K562 (cell line): Measurements from ENCODE around the gene NOXRED1. TPM values are rescaled to one million over a fixed set of nuclear protein-coding genes. Genes with fewer than 3 reads are reported as not detected.
A peak's percentile ranks its signal among the peaks of the same experiment; 100 is the strongest.

Experiments used
- C11orf30 ChIP-seq: fragments of 450-650 bp; IDR thresholded peaks from 2 replicates; pipeline ENCODE4 v1.6.1; 2016; ENCODE audit warnings: low read depth, mild to moderate bottlenecking
- CXXC5 ChIP-seq: fragments of 250-450 bp; sonication (Bioruptor Pico); IDR thresholded peaks from 2 replicates; pipeline ENCODE4 v1.8.0; 2022; ENCODE audit warnings: inconsistent platforms, mild to moderate bottlenecking, moderate library complexity
- DACH1 ChIP-seq: fragments of 450-650 bp; IDR thresholded peaks from 2 replicates; pipeline ENCODE4 v1.6.1; 2018; ENCODE audit not compliant: partially characterized antibody
- DIDO1 ChIP-seq: fragments of 450-650 bp; IDR thresholded peaks from 2 replicates; pipeline ENCODE4 v1.6.1; 2016; ENCODE audit warnings: low read depth, missing biosample characterization, missing genetic modification characterization
- EP400 ChIP-seq: fragments of 450-650 bp; IDR thresholded peaks from 2 replicates; pipeline ENCODE4 v1.6.1; 2017; ENCODE audit warnings: antibody characterized with exemption, mild to moderate bottlenecking, moderate library complexity
- FOXK2 ChIP-seq, 2 experiments: fragments of 450-650 bp; IDR thresholded peaks in 1 of 2; conservative IDR thresholded peaks in 1 of 2; 2 replicates each; pipeline ENCODE4 v1.6.1; 2016; ENCODE audit warnings: low read depth in 2 of 2, mild to moderate bottlenecking in 1 of 2
- JUND ChIP-seq, 2 experiments: IDR thresholded peaks; 2 replicates in 1 of 2; 3 replicates in 1 of 2; pipeline ENCODE4 v1.6.1; 2011; ENCODE audit warnings: borderline replicate concordance in 2 of 2, low read depth in 2 of 2, low read length in 2 of 2, improper control_type of control experiment in 1 of 2, missing biosample characterization in 1 of 2, missing genetic modification characterization in 1 of 2, missing genetic modification reagents in 1 of 2
- MAFG ChIP-seq: fragments of 450-650 bp; conservative IDR thresholded peaks from 2 replicates; pipeline ENCODE4 v1.6.1; 2016; ENCODE audit warnings: missing genetic modification characterization, missing compliant biosample characterization
- MBD2 ChIP-seq: sonication (generic); IDR thresholded peaks from 2 replicates; pipeline ENCODE4 v1.6.1; 2016; ENCODE audit warnings: low read depth, borderline replicate concordance
- NFIC ChIP-seq: fragments of 450-650 bp; IDR thresholded peaks from 2 replicates; pipeline ENCODE4 v1.6.1; 2017; ENCODE audit warnings: mild to moderate bottlenecking, inconsistent platforms
- NR2C2 ChIP-seq, 2 experiments: fragments of 200-800 bp in 1 of 2; sonication (Bioruptor generic) in 1 of 2; sonication (generic) in 1 of 2; formaldehyde crosslinking in 1 of 2; IDR thresholded peaks; 2 replicates each; pipeline versions ENCODE4 v1.6.1 to v1.8.0; 2016 to 2022; ENCODE audit warnings: mild to moderate bottlenecking in 1 of 2, missing compliant biosample characterization in 1 of 2, missing genetic modification characterization in 1 of 2, missing genetic modification reagents in 1 of 2
- POLR2AphosphoS2 ChIP-seq: IDR thresholded peaks from 2 replicates; pipeline ENCODE4 v1.6.1; 2012; ENCODE audit warnings: low read length, improper control_type of control experiment
- TEAD1 ChIP-seq, 2 experiments: fragments of 450-650 bp in 1 of 2; sonication (generic) in 1 of 2; formaldehyde crosslinking; IDR thresholded peaks; 2 replicates each; pipeline versions ENCODE4 v1.4.0 to v1.8.0; 2020 to 2022; ENCODE audit warnings: mild to moderate bottlenecking in 2 of 2, missing genetic modification reagents in 1 of 2
- ZNF175 ChIP-seq: fragments of 200-800 bp; sonication (Bioruptor generic); IDR thresholded peaks from 2 replicates; pipeline ENCODE4 v1.6.1; 2016; ENCODE audit warnings: low read depth, mild to moderate bottlenecking, missing genetic modification characterization, missing compliant biosample characterization
- polyA plus RNA-seq, 8 experiments: library from polyadenylated mRNA; depleted of rRNA in 4 of 8; stranded (reverse) in 5 of 8; unstranded in 3 of 8; fragments of >200 nt; fragmentation: Nextera tagmentation in 2 of 8; fragmentation: Illumina TruSeq in 1 of 8; extraction: Ambion mirVana in 2 of 8; extraction: Trizol in 1 of 8; gene quantifications; 2 replicates each; pipeline versions ENCODE4 v1.2.1 to v1.2.3, GENCODE V29; 2011 to 2014; ENCODE audit warnings: inconsistent platforms in 1 of 8, missing spikeins in 1 of 8
- total RNA-seq, 7 experiments: library from RNA; depleted of rRNA in 6 of 7; stranded (reverse); fragments of >200 nt in 6 of 7; fragmentation: Illumina TruSeq in 2 of 7; extraction: Trizol in 2 of 7; gene quantifications; 2 replicates each; pipeline versions ENCODE4 v1.2.1 to v1.2.3, GENCODE V29; 2011 to 2021; ENCODE audit warnings: low replicate concordance in 1 of 7
- TF ChIP-seq, protein P1 (sequence below): fragments of 450-650 bp; IDR thresholded peaks from 2 replicates; pipeline ENCODE4 v1.7.0; 2016; ENCODE audit warnings: borderline replicate concordance
- TF ChIP-seq, protein P2 (sequence below): fragments of 250-450 bp; sonication (Bioruptor Pico); IDR thresholded peaks from 2 replicates; pipeline ENCODE4 v1.4.0; 2020
- TF ChIP-seq, protein P3 (sequence below): sonication (generic); formaldehyde crosslinking; IDR thresholded peaks from 2 replicates; pipeline ENCODE4 v1.8.1; 2023; ENCODE audit warnings: missing genetic modification reagents, mild to moderate bottlenecking, borderline replicate concordance

The NOXRED1 gene
- total and polyA plus RNA-seq, 9 of the 15 experiments (the other 6 are each of a cell fraction or from before 2014, with no cell fraction given): 0.15 to 0.85 (median 0.30) TPM

DNA sequence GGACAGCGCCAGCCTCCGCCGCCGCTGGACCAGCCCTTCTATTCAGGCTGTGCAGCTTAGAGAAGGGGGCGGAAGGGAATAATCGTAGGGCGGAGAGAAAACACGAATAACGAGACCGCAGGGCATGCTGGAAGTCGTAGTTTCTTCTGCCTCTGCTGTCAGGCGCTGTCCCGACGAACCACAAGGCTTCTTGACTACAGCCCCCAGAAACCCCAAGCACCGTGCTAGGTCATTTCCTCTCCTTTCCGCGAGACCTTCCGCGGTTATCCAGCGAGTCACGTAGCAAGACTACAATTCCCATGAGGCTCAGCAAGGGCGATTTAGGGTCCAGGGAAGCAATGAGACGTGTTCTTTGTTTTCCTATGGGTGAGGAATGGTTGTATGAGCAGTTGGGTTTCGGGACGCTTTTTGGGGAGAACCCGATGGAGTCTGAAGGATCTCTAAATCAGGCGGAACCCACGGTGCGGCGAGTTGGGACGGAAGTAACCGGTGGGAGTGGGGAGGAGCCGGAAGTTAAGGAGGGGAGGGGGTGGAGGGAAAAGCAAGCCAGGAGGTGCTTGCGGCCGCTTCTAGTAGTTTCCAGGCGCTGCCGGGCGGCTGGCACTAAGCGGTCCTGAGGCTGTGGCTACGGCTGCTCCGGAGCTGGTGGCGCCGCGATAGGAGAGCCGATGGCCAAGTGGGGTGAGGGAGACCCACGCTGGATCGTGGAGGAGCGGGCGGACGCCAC is 34.4 kb upstream of the NOXRED1 start, which contains the start of the genes AHSA1 and VIPAS39 (continued):
- TF ChIP-seq, protein P1, sequence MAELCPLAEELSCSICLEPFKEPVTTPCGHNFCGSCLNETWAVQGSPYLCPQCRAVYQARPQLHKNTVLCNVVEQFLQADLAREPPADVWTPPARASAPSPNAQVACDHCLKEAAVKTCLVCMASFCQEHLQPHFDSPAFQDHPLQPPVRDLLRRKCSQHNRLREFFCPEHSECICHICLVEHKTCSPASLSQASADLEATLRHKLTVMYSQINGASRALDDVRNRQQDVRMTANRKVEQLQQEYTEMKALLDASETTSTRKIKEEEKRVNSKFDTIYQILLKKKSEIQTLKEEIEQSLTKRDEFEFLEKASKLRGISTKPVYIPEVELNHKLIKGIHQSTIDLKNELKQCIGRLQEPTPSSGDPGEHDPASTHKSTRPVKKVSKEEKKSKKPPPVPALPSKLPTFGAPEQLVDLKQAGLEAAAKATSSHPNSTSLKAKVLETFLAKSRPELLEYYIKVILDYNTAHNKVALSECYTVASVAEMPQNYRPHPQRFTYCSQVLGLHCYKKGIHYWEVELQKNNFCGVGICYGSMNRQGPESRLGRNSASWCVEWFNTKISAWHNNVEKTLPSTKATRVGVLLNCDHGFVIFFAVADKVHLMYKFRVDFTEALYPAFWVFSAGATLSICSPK: no peak
- peak; percentile 75; the same call in 1 of the 2 replicates for TF ChIP-seq JUND (IDR thresholded peaks at IDR 0.05; ENCODE audit: borderline replicate concordance, low read depth, low read length)
- peak; percentile 63; the same call in 2 of the 3 replicates for TF ChIP-seq JUND (tag; IDR thresholded peaks at IDR 0.05; ENCODE audit: borderline replicate concordance, low read depth, low read length)
- TF ChIP-seq C11orf30: peak; percentile 83
- TF ChIP-seq MBD2: peak; percentile 88
- no peak for TF ChIP-seq POLR2AphosphoS2
- peak; percentile 69; the same call in 1 of the 2 replicates for TF ChIP-seq NR2C2 (CRISPR knock-in tag; IDR thresholded peaks at IDR 0.05)
- TF ChIP-seq NR2C2 (tag; IDR thresholded peaks at IDR 0.05): peak; percentile 98
- peak; percentile 75 for TF ChIP-seq EP400
- TF ChIP-seq, protein P2, sequence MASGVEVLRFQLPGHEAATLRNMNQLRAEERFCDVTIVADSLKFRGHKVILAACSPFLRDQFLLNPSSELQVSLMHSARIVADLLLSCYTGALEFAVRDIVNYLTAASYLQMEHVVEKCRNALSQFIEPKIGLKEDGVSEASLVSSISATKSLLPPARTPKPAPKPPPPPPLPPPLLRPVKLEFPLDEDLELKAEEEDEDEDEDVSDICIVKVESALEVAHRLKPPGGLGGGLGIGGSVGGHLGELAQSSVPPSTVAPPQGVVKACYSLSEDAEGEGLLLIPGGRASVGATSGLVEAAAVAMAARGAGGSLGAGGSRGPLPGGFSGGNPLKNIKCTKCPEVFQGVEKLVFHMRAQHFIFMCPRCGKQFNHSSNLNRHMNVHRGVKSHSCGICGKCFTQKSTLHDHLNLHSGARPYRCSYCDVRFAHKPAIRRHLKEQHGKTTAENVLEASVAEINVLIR: peak; percentile 75
- no peak for TF ChIP-seq DACH1
- peak; percentile 88 for TF ChIP-seq DIDO1 (tag)
- TF ChIP-seq CXXC5: peak; percentile 78
- no peak for TF ChIP-seq MAFG (tag)
- TF ChIP-seq, protein P3, sequence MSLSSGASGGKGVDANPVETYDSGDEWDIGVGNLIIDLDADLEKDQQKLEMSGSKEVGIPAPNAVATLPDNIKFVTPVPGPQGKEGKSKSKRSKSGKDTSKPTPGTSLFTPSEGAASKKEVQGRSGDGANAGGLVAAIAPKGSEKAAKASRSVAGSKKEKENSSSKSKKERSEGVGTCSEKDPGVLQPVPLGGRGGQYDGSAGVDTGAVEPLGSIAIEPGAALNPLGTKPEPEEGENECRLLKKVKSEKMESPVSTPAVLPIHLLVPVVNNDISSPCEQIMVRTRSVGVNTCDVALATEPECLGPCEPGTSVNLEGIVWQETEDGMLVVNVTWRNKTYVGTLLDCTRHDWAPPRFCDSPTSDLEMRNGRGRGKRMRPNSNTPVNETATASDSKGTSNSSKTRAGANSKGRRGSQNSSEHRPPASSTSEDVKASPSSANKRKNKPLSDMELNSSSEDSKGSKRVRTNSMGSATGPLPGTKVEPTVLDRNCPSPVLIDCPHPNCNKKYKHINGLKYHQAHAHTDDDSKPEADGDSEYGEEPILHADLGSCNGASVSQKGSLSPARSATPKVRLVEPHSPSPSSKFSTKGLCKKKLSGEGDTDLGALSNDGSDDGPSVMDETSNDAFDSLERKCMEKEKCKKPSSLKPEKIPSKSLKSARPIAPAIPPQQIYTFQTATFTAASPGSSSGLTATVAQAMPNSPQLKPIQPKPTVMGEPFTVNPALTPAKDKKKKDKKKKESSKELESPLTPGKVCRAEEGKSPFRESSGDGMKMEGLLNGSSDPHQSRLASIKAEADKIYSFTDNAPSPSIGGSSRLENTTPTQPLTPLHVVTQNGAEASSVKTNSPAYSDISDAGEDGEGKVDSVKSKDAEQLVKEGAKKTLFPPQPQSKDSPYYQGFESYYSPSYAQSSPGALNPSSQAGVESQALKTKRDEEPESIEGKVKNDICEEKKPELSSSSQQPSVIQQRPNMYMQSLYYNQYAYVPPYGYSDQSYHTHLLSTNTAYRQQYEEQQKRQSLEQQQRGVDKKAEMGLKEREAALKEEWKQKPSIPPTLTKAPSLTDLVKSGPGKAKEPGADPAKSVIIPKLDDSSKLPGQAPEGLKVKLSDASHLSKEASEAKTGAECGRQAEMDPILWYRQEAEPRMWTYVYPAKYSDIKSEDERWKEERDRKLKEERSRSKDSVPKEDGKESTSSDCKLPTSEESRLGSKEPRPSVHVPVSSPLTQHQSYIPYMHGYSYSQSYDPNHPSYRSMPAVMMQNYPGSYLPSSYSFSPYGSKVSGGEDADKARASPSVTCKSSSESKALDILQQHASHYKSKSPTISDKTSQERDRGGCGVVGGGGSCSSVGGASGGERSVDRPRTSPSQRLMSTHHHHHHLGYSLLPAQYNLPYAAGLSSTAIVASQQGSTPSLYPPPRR (CRISPR knock-in tag): 0 out of 2 replicates have a peak, but pooled peaks have one; percentile 68
- TF ChIP-seq FOXK2 (conservative IDR thresholded peaks at IDR 0.05 in 1 of 2, IDR thresholded peaks at IDR 0.05 in 1 of 2; ENCODE audit: low read depth in 2 of 2): peak in 1 of 2 experiments; percentile 14; a peak in 2 of 4 replicates
- peak in 1 of 2 experiments; percentile 8; a peak in 1 of 4 replicates for TF ChIP-seq TEAD1 (CRISPR knock-in tag; IDR thresholded peaks at IDR 0.05)
- 0 out of 2 replicates have a peak, but pooled peaks have one; percentile 21 for TF ChIP-seq NFIC
- peak; percentile 74; the same call in 1 of the 2 replicates for TF ChIP-seq ZNF175 (CRISPR knock-in tag)
